ENCODE results near the gene ZNF846. TPM values are rescaled to one million over a fixed set of nuclear protein-coding genes. Genes with fewer than 3 reads are reported as not detected.
"Not testable (repeated sequence)": the region's sequence is repeated elsewhere in the genome, so short reads cannot be mapped to it uniquely, and the experiment has no call there.

Gene ZNF846
- total RNA-seq, 1 donor from 2014 or later, result 6.9 TPM

DNA sequence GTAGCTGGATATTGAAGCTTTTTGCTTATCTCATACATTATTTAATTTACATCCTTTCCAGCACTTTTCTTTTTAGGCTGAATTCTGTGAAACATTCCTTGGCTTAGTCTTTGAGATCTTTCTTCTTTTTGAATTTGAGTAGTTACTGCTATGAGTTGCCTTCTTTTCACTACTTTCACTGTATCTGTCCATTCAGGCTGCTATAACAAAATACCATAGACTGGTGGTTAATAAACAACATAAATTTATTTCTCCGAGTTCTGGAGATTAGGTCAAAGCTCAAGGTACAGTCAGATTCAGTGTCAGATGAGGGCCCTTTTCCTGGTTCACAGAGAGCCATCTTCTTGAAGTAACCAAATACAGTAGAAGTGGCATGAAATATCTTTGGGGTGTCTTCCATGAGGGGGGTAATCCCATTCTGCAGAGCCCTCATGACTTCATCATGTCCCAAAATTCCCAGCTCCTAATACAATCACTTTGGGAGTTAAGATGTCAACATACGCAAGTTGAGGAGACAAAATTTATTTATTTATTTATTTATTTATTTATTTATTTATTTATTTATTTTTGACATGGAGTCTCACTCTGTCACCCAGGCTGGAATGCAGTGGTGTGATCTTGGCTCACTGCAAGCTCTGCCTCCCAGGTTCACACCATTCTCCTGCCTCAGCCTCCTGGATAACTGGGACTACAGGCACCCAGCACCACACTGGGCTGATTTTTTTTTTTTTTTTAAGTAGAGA, 15.7 kb downstream of the ZNF846 start:
- Histone ChIP-seq H3K27me3 (ENCODE audit: low read depth) (no peaks in the 10 kb centered on the region), H3K36me3 (peaks cover 35% of the 10 kb centered on the region), H3K27ac (replicated peaks) (no peak overlapping the region), H3K4me1 (no peaks in the 10 kb centered on the region), H3K4me3 (no peak overlapping the region), H3K9me3 (replicated peaks) (peaks cover 46% of the 10 kb centered on the region)
- DNase-seq, result no peak
- intact Hi-C loops (cut with micrococcal nuclease), result no loop called here
- TF ChIP-seq, protein P1, sequence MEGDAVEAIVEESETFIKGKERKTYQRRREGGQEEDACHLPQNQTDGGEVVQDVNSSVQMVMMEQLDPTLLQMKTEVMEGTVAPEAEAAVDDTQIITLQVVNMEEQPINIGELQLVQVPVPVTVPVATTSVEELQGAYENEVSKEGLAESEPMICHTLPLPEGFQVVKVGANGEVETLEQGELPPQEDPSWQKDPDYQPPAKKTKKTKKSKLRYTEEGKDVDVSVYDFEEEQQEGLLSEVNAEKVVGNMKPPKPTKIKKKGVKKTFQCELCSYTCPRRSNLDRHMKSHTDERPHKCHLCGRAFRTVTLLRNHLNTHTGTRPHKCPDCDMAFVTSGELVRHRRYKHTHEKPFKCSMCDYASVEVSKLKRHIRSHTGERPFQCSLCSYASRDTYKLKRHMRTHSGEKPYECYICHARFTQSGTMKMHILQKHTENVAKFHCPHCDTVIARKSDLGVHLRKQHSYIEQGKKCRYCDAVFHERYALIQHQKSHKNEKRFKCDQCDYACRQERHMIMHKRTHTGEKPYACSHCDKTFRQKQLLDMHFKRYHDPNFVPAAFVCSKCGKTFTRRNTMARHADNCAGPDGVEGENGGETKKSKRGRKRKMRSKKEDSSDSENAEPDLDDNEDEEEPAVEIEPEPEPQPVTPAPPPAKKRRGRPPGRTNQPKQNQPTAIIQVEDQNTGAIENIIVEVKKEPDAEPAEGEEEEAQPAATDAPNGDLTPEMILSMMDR (IDR thresholded peaks at IDR 0.05; ENCODE audit: borderline replicate concordance), result no peak

DNA sequence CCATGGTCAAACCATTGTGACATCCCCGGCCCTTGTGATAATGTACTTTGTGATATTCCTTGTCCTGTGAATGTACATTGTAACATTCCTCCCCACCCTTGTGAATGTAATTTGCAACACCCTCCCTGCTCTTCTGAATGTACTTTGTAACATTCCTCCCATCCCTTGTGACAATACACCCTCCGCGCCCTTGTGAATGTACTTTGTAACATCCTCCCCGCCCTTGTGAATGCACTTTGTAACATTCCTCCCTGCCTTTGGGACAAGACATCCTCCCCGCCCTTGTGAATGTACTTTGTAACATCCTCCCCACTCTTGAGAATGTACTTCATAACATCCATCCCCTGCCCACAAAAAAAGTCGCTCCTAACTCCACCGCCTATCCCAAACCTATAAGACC, 17.1 kb downstream of the ZNF846 start:
- Histone ChIP-seq H3K36me3 (peaks cover 21% of the 10 kb centered on the region), H3K27ac (replicated peaks) (no peak overlapping the region), H3K9me3 (replicated peaks) (peaks cover 32% of the 10 kb centered on the region), H3K4me3 (no peak overlapping the region), H3K27me3 (ENCODE audit: low read depth) (no peaks in the 10 kb centered on the region), H3K4me1 (no peaks in the 10 kb centered on the region)
- DNase-seq, result no peak
- intact Hi-C loops (cut with micrococcal nuclease), result no loop called here
- TF ChIP-seq, protein P1 (IDR thresholded peaks at IDR 0.05; ENCODE audit: borderline replicate concordance), result no peak

DNA sequence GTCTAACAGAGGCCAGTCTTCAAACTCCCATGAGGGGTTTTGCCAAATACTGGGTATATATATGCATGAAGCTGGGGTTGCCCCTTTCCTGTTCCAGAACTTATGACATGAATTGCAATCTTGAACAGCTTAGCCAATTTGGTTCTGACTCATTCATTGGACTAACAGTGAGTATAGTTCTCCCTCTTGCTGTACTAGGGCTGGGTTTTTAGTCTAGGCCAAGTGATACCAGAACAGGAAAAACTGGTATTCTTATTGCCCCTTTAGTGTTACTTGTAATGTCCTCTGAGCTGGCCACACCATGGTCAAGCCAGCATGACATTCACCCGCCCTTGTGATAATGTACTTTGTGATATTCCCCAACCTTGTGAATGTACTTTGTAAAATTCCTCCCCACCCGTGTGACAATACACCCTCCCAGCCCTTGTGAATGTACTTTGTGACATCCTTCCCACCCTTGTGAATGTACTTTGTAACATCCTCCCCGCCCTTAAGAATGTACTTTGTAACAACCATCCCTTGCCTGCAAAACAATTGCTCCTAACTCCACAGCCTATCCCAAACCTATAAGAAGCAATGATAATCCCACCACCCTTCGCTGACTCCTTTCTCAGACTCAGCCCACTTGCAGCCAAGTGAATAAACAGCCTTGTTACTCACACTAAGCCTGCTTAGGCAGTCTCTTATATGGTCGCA, 26.9 kb downstream of the ZNF846 start:
- no peak overlapping the region for H3K27ac ChIP-seq (replicated peaks)
- no peak for DNase-seq
- intact Hi-C loops (cut with micrococcal nuclease), result no loop called here
- no peaks in the 10 kb centered on the region for H3K27me3 ChIP-seq (ENCODE audit: low read depth)
- H3K4me3 ChIP-seq, result no peak overlapping the region
- peaks cover 14% of the 10 kb centered on the region for H3K36me3 ChIP-seq
- H3K4me1 ChIP-seq, result no peaks in the 10 kb centered on the region
- H3K9me3 ChIP-seq (replicated peaks), result no peaks in the 10 kb centered on the region
- TF ChIP-seq, protein P1 (IDR thresholded peaks at IDR 0.05; ENCODE audit: borderline replicate concordance), result no peak

DNA sequence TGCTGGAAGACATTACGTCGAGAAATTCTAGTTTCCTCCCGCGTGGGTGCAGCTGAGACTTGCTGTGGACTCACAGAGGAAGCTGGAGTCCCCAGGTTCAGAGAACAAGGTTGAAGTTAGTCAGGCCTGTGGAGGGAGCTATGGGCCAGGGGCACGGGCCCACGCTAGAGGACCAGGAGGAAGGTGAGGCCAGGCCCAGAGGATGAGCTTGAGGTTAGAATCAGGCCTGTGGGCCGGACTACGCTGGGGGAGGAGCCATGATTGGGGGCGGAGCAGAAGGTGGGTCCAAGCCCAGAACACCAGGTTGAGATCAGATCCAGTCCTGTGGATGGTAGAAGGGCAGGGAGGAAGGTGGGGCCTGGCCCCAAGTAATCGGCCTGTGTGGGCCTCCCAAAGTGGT, 32.6 kb downstream of the ZNF846 start:
- intact Hi-C loops (cut with micrococcal nuclease), result no loop called here
- Histone ChIP-seq H3K27me3 (ENCODE audit: low read depth) (no peaks in the 10 kb centered on the region), H3K4me1 (no peaks in the 10 kb centered on the region), H3K4me3 (no peak overlapping the region), H3K9me3 (replicated peaks) (peaks cover 6% of the 10 kb centered on the region), H3K27ac (replicated peaks) (no peak overlapping the region), H3K36me3 (no peaks in the 10 kb centered on the region)
- TF ChIP-seq, protein P1 (IDR thresholded peaks at IDR 0.05; ENCODE audit: borderline replicate concordance), result no peak
- no peak for DNase-seq

DNA sequence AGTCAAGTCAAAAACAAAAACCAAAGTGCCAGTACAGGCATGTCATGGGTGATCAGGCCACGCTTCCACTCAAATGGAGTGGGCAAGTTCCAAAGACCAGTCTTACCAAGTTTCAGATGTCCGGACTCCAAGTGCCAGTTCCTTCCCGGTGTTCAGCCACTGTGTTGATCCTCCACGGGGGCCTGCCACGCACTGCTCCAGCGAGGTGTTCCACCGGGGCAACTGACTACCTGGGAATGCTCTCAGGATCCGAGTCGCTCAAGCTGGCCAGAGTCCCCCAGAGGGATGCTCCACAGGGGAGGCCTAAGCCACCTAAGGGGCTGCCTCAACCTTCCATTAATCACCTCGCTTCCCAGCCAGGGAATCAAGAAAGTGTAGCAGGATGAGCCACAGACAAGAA, 38.5 kb downstream of the ZNF846 start:
- H3K4me1 ChIP-seq; H3K27me3 ChIP-seq (ENCODE audit: low read depth); H3K36me3 ChIP-seq; intact Hi-C loops (cut with micrococcal nuclease); H3K9me3 ChIP-seq (replicated peaks); H3K27ac ChIP-seq (replicated peaks); DNase-seq; H3K4me3 ChIP-seq: not testable (repeated sequence)

DNA sequence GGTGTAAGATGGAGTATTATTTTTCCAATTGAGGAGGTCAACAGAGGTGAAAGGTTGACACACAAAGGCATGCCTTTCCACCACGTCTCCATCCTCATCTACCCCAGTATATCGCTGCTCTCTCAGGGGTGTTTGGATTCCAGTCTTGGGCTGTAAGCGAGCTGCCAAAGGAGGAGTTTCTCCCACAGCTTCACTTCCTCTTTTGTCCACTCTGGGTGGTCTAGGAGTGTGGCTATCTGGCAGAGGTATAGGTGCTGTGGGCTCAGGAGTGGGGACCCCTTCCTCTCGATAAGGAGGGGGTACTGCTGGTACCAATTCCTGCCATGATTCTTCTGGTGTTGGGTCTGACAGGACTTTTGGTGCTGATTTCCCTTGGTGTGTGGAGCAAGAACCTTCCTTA, 39.4 kb downstream of the ZNF846 start:
- H3K27ac ChIP-seq (replicated peaks), result no peak overlapping the region
- no peaks in the 10 kb centered on the region for H3K27me3 ChIP-seq (ENCODE audit: low read depth)
- no peaks in the 10 kb centered on the region for H3K36me3 ChIP-seq
- TF ChIP-seq, protein P1 (IDR thresholded peaks at IDR 0.05; ENCODE audit: borderline replicate concordance), result no peak
- H3K4me1 ChIP-seq, result no peaks in the 10 kb centered on the region
- no peak for DNase-seq
- no peak overlapping the region for H3K4me3 ChIP-seq
- intact Hi-C loops (cut with micrococcal nuclease), result no loop called here
- peaks cover 5% of the 10 kb centered on the region for H3K9me3 ChIP-seq (replicated peaks)

All from left ventricle myocardium inferior (tissue), 1 donor.